HCT116 (cell line): ENCODE measurements around the gene ERC2. TPM values are rescaled to one million over a fixed set of nuclear protein-coding genes. Genes with fewer than 3 reads are reported as not detected.

Source experiments
- ATAC-seq: fragments of 200-7000 bp; cut with Tn5 transposase; 2 replicates; pipeline ENCODE4 v1.9.1; 2020; ENCODE audit warnings: mild to moderate bottlenecking, moderate library complexity
- BruUV-seq: library from RNA; stranded (reverse); fragments of 400-500 nt; replicated peaks from 2 replicates; lab custom pipeline; 2021; lab: Mats Ljungman, UMichigan
- CTCF ChIA-PET: fragments of 300-600 bp; sonication (Branson Sonifier 250); formaldehyde crosslinking; loops from one replicate; lab custom pipeline; 2021; ENCODE audit warnings: antibody characterized with exemption; lab: Charles Lee
- POLR2A ChIA-PET: fragments of 300-600, 350-600 bp; sonication (Branson Sonifier 250); formaldehyde crosslinking; loops from one replicate; lab custom pipeline; 2021; ENCODE audit warnings: antibody characterized with exemption; lab: Charles Lee
- RAD21 ChIA-PET, 2 experiments: fragments of 300-600 bp; sonication (Branson Sonifier 250); formaldehyde crosslinking; loops; one replicate each; lab custom pipeline; 2023; ENCODE audit warnings: low total read pairs in 2 of 2; ENCODE audit not compliant: uncharacterized antibody in 2 of 2, unreplicated experiment in 2 of 2, low non-redundant PET in 1 of 2; lab: Charles Lee
- DNase-seq: peaks from one replicate; pipeline ENCODE4 v3.0.0-alpha.2; 2010; ENCODE audit warnings: low read depth, low spot score
- H2AFZ ChIP-seq: fragments of 200-600 bp; shearing (Covaris generic), sonication (generic); 2 replicates; pipeline ENCODE4 v1.6.1; 2017; ENCODE audit warnings: low read depth, mixed run types, mixed read lengths, antibody characterized with exemption, low read length; ENCODE audit not compliant: poor library complexity, severe bottlenecking
- H3K27ac ChIP-seq: 2 replicates; pipeline ENCODE4 v1.5.1; 2012; ENCODE audit warnings: low read depth, low read length
- H3K27me3 ChIP-seq: fragments of 200-600 bp; sonication (generic); 2 replicates; pipeline ENCODE4 v1.6.1; 2016; ENCODE audit warnings: mixed run types, low read length, mixed read lengths; ENCODE audit not compliant: insufficient read depth
- H3K36me3 ChIP-seq, 2 experiments: fragments of 200-500 bp in 1 of 2; fragments of 200-600 bp in 1 of 2; sonication (Bioruptor generic) in 1 of 2; sonication (generic) in 1 of 2; 2 replicates each; pipeline versions ENCODE4 v1.5.1 to v1.6.1; 2014 to 2016; ENCODE audit warnings: low read length in 2 of 2, inconsistent platforms in 1 of 2, mixed read lengths in 1 of 2, mixed run types in 1 of 2; ENCODE audit not compliant: insufficient read depth in 2 of 2, control insufficient read depth in 1 of 2
- H3K4me1 ChIP-seq, 2 experiments: fragments of 200-600 bp in 1 of 2; sonication (generic) in 1 of 2; 2 replicates each; pipeline versions ENCODE4 v1.5.1 to v1.6.1; 2012 to 2017; ENCODE audit warnings: low read length in 2 of 2, inconsistent platforms in 1 of 2, mild to moderate bottlenecking in 1 of 2, mixed read lengths in 1 of 2, mixed run types in 1 of 2, moderate library complexity in 1 of 2; ENCODE audit not compliant: insufficient read depth in 2 of 2, control insufficient read depth in 1 of 2
- H3K4me2 ChIP-seq: fragments of 200-600 bp; sonication (generic); 2 replicates; pipeline ENCODE4 v1.6.1; 2017; ENCODE audit warnings: mixed run types, low read length, mixed read lengths
- H3K4me3 ChIP-seq, 2 experiments: fragments of 200-600 bp in 1 of 2; sonication (generic) in 1 of 2; replicated peaks in 1 of 2; 2 replicates each; pipeline ENCODE4 v1.5.1; 2011 to 2016; ENCODE audit warnings: low read length in 2 of 2, control low read depth in 1 of 2, low read depth in 1 of 2, mild to moderate bottlenecking in 1 of 2, mixed read lengths in 1 of 2, mixed run types in 1 of 2
- H3K79me2 ChIP-seq: fragments of 200-600 bp; sonication (generic); 2 replicates; pipeline ENCODE4 v1.6.1; 2017; ENCODE audit warnings: mild to moderate bottlenecking, mixed run types, low read length, moderate library complexity, mixed read lengths; ENCODE audit not compliant: insufficient read depth
- H3K9ac ChIP-seq: fragments of 200-600 bp; sonication (generic); 2 replicates; pipeline ENCODE4 v1.6.1; 2016; ENCODE audit warnings: low read length, mixed read lengths
- H3K9me2 ChIP-seq: fragments of 200-600 bp; sonication (generic), shearing (Covaris generic); 2 replicates; pipeline ENCODE4 v1.6.1; 2017; ENCODE audit warnings: mixed run types, mild to moderate bottlenecking, moderate library complexity; ENCODE audit not compliant: insufficient read depth
- H3K9me3 ChIP-seq, 2 experiments: fragments of 200-500 bp in 1 of 2; fragments of 200-600 bp in 1 of 2; sonication (Bioruptor generic) in 1 of 2; sonication (generic) in 1 of 2; 2 replicates each; pipeline ENCODE4 v1.6.1; 2014 to 2017; ENCODE audit warnings: low read length in 2 of 2, mixed read lengths in 2 of 2, inconsistent platforms in 1 of 2, low read depth in 1 of 2, mild to moderate bottlenecking in 1 of 2, mixed run types in 1 of 2, moderate library complexity in 1 of 2; ENCODE audit not compliant: control insufficient read depth in 1 of 2, insufficient read depth in 1 of 2
- H4K20me1 ChIP-seq: fragments of 200-600 bp; sonication (generic), shearing (Covaris generic); 2 replicates; pipeline ENCODE4 v1.6.1; 2017; ENCODE audit warnings: mixed run types, mild to moderate bottlenecking, moderate library complexity; ENCODE audit not compliant: insufficient read depth
- ATF3 ChIP-seq: IDR thresholded peaks from 2 replicates; pipeline ENCODE4 v1.6.1; 2012
- CBX3 ChIP-seq: IDR thresholded peaks from 2 replicates; pipeline ENCODE4 v1.6.1; 2012; ENCODE audit warnings: low read depth
- CEBPB ChIP-seq: IDR thresholded peaks from 2 replicates; pipeline ENCODE4 v1.6.1; 2012; ENCODE audit warnings: low read depth
- EGR1 ChIP-seq: IDR thresholded peaks from 2 replicates; pipeline ENCODE4 v1.6.1; 2012; ENCODE audit warnings: low read depth
- ELF1 ChIP-seq: IDR thresholded peaks from 2 replicates; pipeline ENCODE4 v1.6.1; 2012; ENCODE audit warnings: low read depth, borderline replicate concordance
- EZH2 ChIP-seq: fragments of 200-600 bp; sonication (generic); IDR thresholded peaks from 2 replicates; pipeline ENCODE4 v1.6.1; 2017; ENCODE audit warnings: antibody characterized with exemption, mixed run types
- FOSL1 ChIP-seq: IDR thresholded peaks from 2 replicates; pipeline ENCODE4 v1.6.1; 2012; ENCODE audit warnings: low read depth
- JUND ChIP-seq: IDR thresholded peaks from 2 replicates; pipeline ENCODE4 v1.6.1; 2012
- MAX ChIP-seq: IDR thresholded peaks from 2 replicates; pipeline ENCODE4 v1.6.1; 2012
- POLR2A ChIP-seq: IDR thresholded peaks from 2 replicates; pipeline ENCODE4 v1.7.0; 2011; ENCODE audit warnings: borderline replicate concordance; ENCODE audit not compliant: insufficient read depth, insufficient read length; ENCODE audit errors: extremely low read depth
- POLR2AphosphoS5 ChIP-seq: IDR thresholded peaks from 2 replicates; pipeline ENCODE4 v1.6.1; 2011; ENCODE audit warnings: mild to moderate bottlenecking, low read depth, low read length, moderate library complexity
- RAD21 ChIP-seq: IDR thresholded peaks from 2 replicates; pipeline ENCODE4 v1.6.1; 2012; ENCODE audit warnings: low read depth, mild to moderate bottlenecking
- REST ChIP-seq: IDR thresholded peaks from 2 replicates; pipeline ENCODE4 v1.6.1; 2012; ENCODE audit warnings: low read depth
- SIN3A ChIP-seq: IDR thresholded peaks from 2 replicates; pipeline ENCODE4 v1.6.1; 2012; ENCODE audit warnings: low read depth
- SP1 ChIP-seq: IDR thresholded peaks from 2 replicates; pipeline ENCODE4 v1.6.1; 2012; ENCODE audit warnings: low read depth
- TCF7L2 ChIP-seq: IDR thresholded peaks from 2 replicates; pipeline ENCODE4 v1.7.0; 2011; ENCODE audit warnings: borderline replicate concordance, inconsistent platforms; ENCODE audit not compliant: insufficient read depth, insufficient read length; ENCODE audit errors: extremely low read depth
- YY1 ChIP-seq: IDR thresholded peaks from 2 replicates; pipeline ENCODE4 v1.6.1; 2011; ENCODE audit warnings: low read length, low read depth, moderate library complexity, mild to moderate bottlenecking; ENCODE audit not compliant: insufficient replicate concordance; ENCODE audit errors: extremely low read depth
- ZBTB33 ChIP-seq: IDR thresholded peaks from 2 replicates; pipeline ENCODE4 v1.6.1; 2011; ENCODE audit warnings: mild to moderate bottlenecking, low read length, moderate library complexity; ENCODE audit not compliant: insufficient replicate concordance; ENCODE audit errors: extremely low read depth
- ZFX ChIP-seq: fragments of 450-650 bp; IDR thresholded peaks from 2 replicates; pipeline ENCODE4 v1.6.1; 2017
- ZNF274 ChIP-seq: fragments of 200-500 bp; sonication (Bioruptor generic); IDR thresholded peaks from 2 replicates; pipeline ENCODE4 v1.6.1; 2014; ENCODE audit warnings: mild to moderate bottlenecking, low read depth, low read length, inconsistent platforms
- intact Hi-C: fragments of 100-400 bp; cut with micrococcal nuclease; formaldehyde crosslinking; loops from 2 replicates; pipeline ENCODE4 v1.10.0; 2022
- total RNA-seq: library from RNA; stranded (reverse); gene quantifications from one replicate; pipeline ENCODE4 v1.2.1, GENCODE V29; 2021; ENCODE audit not compliant: unreplicated experiment

Gene ERC2
- total RNA-seq, 1 experiment from 2014 or later: not detected

- H3K9ac ChIP-seq: no peak overlapping the region
- H3K27ac ChIP-seq: no peak overlapping the region
- RAD21 ChIA-PET: no interaction called here
- H3K4me2 ChIP-seq: no peak overlapping the region
- no peak for DNase-seq
- no TSS peak for BruUV-seq
- no peak for TF ChIP-seq POLR2A
- no peak for TF ChIP-seq EZH2
- no peak for TF ChIP-seq EGR1
- no peak for TF ChIP-seq YY1
- no peak for TF ChIP-seq JUND
- TF ChIP-seq ATF3: no peak
- no peak for TF ChIP-seq ZNF274
- TF ChIP-seq ZFX: no peak
- no peak for TF ChIP-seq ZBTB33
- no peak for TF ChIP-seq MAX
- TF ChIP-seq POLR2AphosphoS5: no peak
- no peak for TF ChIP-seq SIN3A
- TF ChIP-seq ELF1: no peak
- no peak for TF ChIP-seq FOSL1
- TF ChIP-seq SP1: no peak
- TF ChIP-seq RAD21: no peak
- no peak for TF ChIP-seq REST
- no peak for TF ChIP-seq TCF7L2
- no peak for TF ChIP-seq CEBPB
- no peak for TF ChIP-seq CBX3
- no peaks in the 10 kb centered on the region for H3K4me1 ChIP-seq
- CTCF ChIA-PET: no interaction called here
- no peaks in the 10 kb centered on the region for H3K9me2 ChIP-seq
- peaks cover 0 to 4% of the 10 kb centered on the region in 2 experiments; a peak in 2 of 4 replicates for H3K9me3 ChIP-seq
- no peak for ATAC-seq
- no peaks in the 10 kb centered on the region for H3K27me3 ChIP-seq
- POLR2A ChIA-PET: no interaction called here
- intact Hi-C loops: no loop called here
- no peak overlapping the region for H2AFZ ChIP-seq
- no peak overlapping the region for H3K4me3 ChIP-seq
- no peaks in the 10 kb centered on the region for H3K36me3 ChIP-seq
- H3K79me2 ChIP-seq: no peaks in the 10 kb centered on the region
- no peaks in the 10 kb centered on the region for H4K20me1 ChIP-seq
These were observed 693.4 kb downstream of the ERC2 start for GRCh38 chr3:55774856-55775255.
